IPS-NIHi7 (cell line): ENCODE results near the gene RFWD3.

Experiments
- DNase-seq: peaks from one replicate; pipeline ENCODE4 v3.0.0; 2012; ENCODE audit warnings: mixed read lengths; ENCODE audit errors: extremely low spot score

The RFWD3 gene

GRCh38 chr16:74617206-74617788 is 49.4 kb downstream of the RFWD3 start:
- DNase-seq: no peak

- no peak for DNase-seq
Observed at GRCh38 chr16:74611721-74612120, 55.0 kb downstream of the RFWD3 start.

GRCh38 chr16:74608944-74609343 is 57.7 kb downstream of the RFWD3 start:
- DNase-seq: no peak

- DNase-seq: no peak
Observed at GRCh38 chr16:74608381-74608780, 58.3 kb downstream of the RFWD3 start.

- peak; percentile 42 for DNase-seq
Observed at GRCh38 chr16:74607962-74608356, 58.7 kb downstream of the RFWD3 start.

- DNase-seq: no peak
Observed at GRCh38 chr16:74607310-74607961, 59.2 kb downstream of the RFWD3 start.

GRCh38 chr16:74606521-74607309 is 60.0 kb downstream of the RFWD3 start, which contains the start of gene GLG1:
Gene GLG1 (minus strand): TSS chr16:74607114. CDS start chr16:74607094, 20 bp downstream.
- peak; percentile 88 for DNase-seq

GRCh38 chr16:74605746-74606520 is 60.7 kb downstream of the RFWD3 start:
- no peak for DNase-seq

GRCh38 chr16:74605332-74605731 is 61.3 kb downstream of the RFWD3 start:
- no peak for DNase-seq

GRCh38 chr16:74603848-74604247 is 62.8 kb downstream of the RFWD3 start:
- no peak for DNase-seq

- no peak for DNase-seq
Observed at GRCh38 chr16:74601126-74601871, 65.4 kb downstream of the RFWD3 start.

- DNase-seq: no peak
Observed at GRCh38 chr16:74596586-74596985, 70.1 kb downstream of the RFWD3 start.

GRCh38 chr16:74592847-74593246 is 73.8 kb downstream of the RFWD3 start:
- DNase-seq: no peak

- no peak for DNase-seq
Observed at GRCh38 chr16:74591876-74592650, 74.6 kb downstream of the RFWD3 start.

GRCh38 chr16:74586948-74587347 is 79.7 kb downstream of the RFWD3 start:
- no peak for DNase-seq

GRCh38 chr16:74585846-74586443 is 80.7 kb downstream of the RFWD3 start:
- DNase-seq: no peak

- no peak for DNase-seq
Observed at GRCh38 chr16:74583926-74584666, 82.6 kb downstream of the RFWD3 start.

GRCh38 chr16:74582970-74583369 is 83.7 kb downstream of the RFWD3 start:
- no peak for DNase-seq

GRCh38 chr16:74580833-74581232 is 85.8 kb downstream of the RFWD3 start:
- no peak for DNase-seq
